Psoas muscle (tissue), 8 donors: ENCODE results near the gene PKD1L1. TPM values are rescaled to one million over a fixed set of nuclear protein-coding genes. Genes with fewer than 3 reads are reported as not detected.

Experiments
- ATAC-seq, 4 donors: fragments of 200-7000 bp; cut with Tn5 transposase; one replicate each; pipeline ENCODE4 v1.9.1; 2020; ENCODE audit warnings: moderate library complexity in 3 of 4, mild to moderate bottlenecking in 2 of 4
- DNase-seq, 2 donors: peaks; one replicate each; pipeline ENCODE4 v3.0.0-alpha.2; 2020
- H3K27ac ChIP-seq: fragments of 200-600 bp; one replicate; pipeline ENCODE4 v1.8.0; 2022
- H3K27me3 ChIP-seq, 3 donors: fragments of 200-600 bp in 1 of 3; one replicate each; pipeline versions ENCODE4 v1.6.1 to v1.8.0; 2013 to 2022; ENCODE audit warnings: low read length in 2 of 3, mild to moderate bottlenecking in 2 of 3, moderate library complexity in 1 of 3; ENCODE audit not compliant: insufficient read depth in 3 of 3
- H3K36me3 ChIP-seq, 2 donors: fragments of 200-600 bp in 1 of 2; one replicate each; pipeline versions ENCODE4 v1.6.1 to v1.8.0; 2013 to 2022; ENCODE audit warnings: low read depth in 1 of 2, mild to moderate bottlenecking in 1 of 2, moderate library complexity in 1 of 2; ENCODE audit not compliant: insufficient read depth in 1 of 2
- H3K4me1 ChIP-seq: fragments of 200-600 bp; one replicate; pipeline ENCODE4 v1.8.0; 2022
- H3K4me3 ChIP-seq: fragments of 200-600 bp; one replicate; pipeline ENCODE4 v1.8.0; 2022; ENCODE audit warnings: mild to moderate bottlenecking
- H3K9me3 ChIP-seq: fragments of 200-600 bp; one replicate; pipeline ENCODE4 v1.8.0; 2022
- WGBS, 3 donors: extraction: QIAGEN DNeasy Blood & Tissue Kit; methylation state at CpG; one replicate each; pipeline versions ENCODE4 v1.1.6 to v1.1.7; 2013; 5-methylcytosine and 5-hydroxymethylcytosine counted together
- intact Hi-C, 2 donors: fragments of 100-400 bp; cut with DNase I; formaldehyde crosslinking; loops; one replicate each; pipeline versions ENCODE4 v1.11.0 to v1.14.2; 2022
- polyA plus RNA-seq, 3 donors: library from polyadenylated mRNA; stranded (reverse); fragments of 200-250 nt; gene quantifications; one replicate each; pipeline ENCODE4 v1.2.3, GENCODE V29; 2013
- total RNA-seq, 4 donors: library from RNA; stranded (reverse); fragmentation: NEBNext Ultra II Directional in 2 of 4; extraction: Animal tissue kit (Norgen Biotek cat#: 25700) in 2 of 4; gene quantifications; one replicate each; pipeline versions ENCODE4 v1.2.1 to v1.2.4, GENCODE V29; 2021 to 2023
- TF ChIP-seq, protein P1 (sequence below): fragments of 200-600 bp; IDR thresholded peaks from one replicate; pipeline ENCODE4 v1.8.0; 2022; ENCODE audit warnings: antibody characterized with exemption
- donor health status: healthy with polysubstance abuse.
- donor health status: DM: no; HTN: no; CAD: no; lungs with moderate emphysema.
- donor health status: Bipolar disorder and iron deficiency.
- donor health status: healthy.
- donor health status: DM: yes; HTN: yes; CAD: no.
- donor health status: DM: no; HTN: no; CAD: no.
- donor health status: DM: no; HTN: no; CAD: no.
- donor health status: DM: yes; HTN: yes; CAD: no.

The PKD1L1 gene
- total and polyA plus RNA-seq, 7 donors, result 0.56 to 1.4 (median 0.79) TPM

DNA sequence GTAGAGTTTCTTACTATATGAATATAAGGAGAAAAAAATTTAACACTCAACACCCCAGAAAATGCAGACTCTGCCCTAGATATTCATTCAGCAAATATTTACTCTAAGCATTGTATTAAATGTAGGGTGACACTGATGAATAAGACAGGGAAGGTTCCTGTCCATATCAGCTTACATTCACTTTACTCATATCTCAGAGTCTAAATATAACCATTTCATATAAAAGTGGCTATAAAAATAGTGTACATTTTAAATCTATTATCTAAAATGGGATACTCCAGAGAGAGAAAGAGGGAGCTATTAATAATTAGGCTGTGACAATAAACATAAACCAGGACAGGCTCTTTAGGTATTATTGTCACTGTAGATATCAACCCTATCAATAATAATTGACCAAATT, 104.0 kb downstream of the PKD1L1 start:
- no peak overlapping the region for H3K27ac ChIP-seq
- ATAC-seq, result peak in 1 of 4 donors; percentile 28
- H3K4me1 ChIP-seq, result peaks cover 7% of the 10 kb centered on the region

DNA sequence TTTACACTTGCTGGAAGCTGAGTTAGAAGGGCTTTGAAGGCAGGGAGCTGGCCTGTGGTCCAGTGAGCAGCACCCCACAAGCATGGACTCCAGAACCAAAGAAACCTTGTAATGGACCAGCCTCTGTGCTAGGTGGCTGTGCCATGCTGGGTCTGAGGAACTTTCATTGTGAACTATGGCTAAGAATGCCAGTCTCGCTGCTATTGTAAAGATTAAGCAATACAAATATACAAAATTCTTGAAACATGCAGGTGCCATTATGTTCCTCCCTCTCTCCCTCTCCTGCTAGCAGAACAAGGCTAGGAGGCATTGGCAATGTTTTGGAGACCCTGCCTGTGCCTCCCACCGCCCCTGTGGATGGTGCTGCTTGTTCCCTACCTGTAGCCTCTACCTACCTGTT, 105.0 kb downstream of the PKD1L1 start:
- 90 to 98% (median 95%) methylated on average over 2 of the region's 2 CpGs for WGBS, 3 donors
- Histone ChIP-seq H3K4me1 (peaks cover 7% of the 10 kb centered on the region), H3K9me3 (no peaks in the 10 kb centered on the region), H3K27me3 (no peaks in the 10 kb centered on the region), H3K4me3 (no peak overlapping the region), H3K27ac (no peak overlapping the region), H3K36me3 (no peaks in the 10 kb centered on the region)
- no peak for ATAC-seq
- TF ChIP-seq, protein P1, sequence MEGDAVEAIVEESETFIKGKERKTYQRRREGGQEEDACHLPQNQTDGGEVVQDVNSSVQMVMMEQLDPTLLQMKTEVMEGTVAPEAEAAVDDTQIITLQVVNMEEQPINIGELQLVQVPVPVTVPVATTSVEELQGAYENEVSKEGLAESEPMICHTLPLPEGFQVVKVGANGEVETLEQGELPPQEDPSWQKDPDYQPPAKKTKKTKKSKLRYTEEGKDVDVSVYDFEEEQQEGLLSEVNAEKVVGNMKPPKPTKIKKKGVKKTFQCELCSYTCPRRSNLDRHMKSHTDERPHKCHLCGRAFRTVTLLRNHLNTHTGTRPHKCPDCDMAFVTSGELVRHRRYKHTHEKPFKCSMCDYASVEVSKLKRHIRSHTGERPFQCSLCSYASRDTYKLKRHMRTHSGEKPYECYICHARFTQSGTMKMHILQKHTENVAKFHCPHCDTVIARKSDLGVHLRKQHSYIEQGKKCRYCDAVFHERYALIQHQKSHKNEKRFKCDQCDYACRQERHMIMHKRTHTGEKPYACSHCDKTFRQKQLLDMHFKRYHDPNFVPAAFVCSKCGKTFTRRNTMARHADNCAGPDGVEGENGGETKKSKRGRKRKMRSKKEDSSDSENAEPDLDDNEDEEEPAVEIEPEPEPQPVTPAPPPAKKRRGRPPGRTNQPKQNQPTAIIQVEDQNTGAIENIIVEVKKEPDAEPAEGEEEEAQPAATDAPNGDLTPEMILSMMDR, result no peak
- no peak for DNase-seq
- intact Hi-C loops, result no loop called here

More for the DNA sequence above, 104.0 kb downstream of the PKD1L1 start:
- intact Hi-C loops, result no loop called here
- Histone ChIP-seq H3K27me3 (no peaks in the 10 kb centered on the region), H3K4me3 (no peak overlapping the region), H3K9me3 (no peaks in the 10 kb centered on the region), H3K36me3 (no peaks in the 10 kb centered on the region)
- TF ChIP-seq, protein P1, result no peak
- no peak for DNase-seq

DNA sequence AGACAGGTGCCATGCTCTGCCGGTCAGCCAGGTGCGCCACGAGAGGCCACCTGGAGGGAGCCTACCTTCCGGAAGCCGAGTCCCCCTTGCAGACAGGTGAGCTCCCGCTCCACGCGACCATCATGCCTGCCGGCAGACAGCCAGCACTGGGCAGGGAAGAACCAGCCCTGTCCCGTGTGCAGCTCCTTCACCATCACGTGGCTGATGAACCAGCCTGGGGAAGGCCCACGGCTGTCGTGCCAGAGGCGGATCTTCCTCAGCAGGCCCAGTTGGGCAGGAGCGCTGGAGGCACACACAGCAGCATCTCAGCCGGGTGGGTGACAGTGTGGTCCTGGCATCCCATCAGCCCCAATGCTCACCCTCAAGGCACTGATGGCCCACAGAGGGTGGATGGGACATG, 108.9 kb downstream of the PKD1L1 start:
- Histone ChIP-seq H3K4me3 (no peak overlapping the region), H3K9me3 (no peaks in the 10 kb centered on the region), H3K36me3 (peaks cover 0 to 5% of the 10 kb centered on the region in 2 donors), H3K4me1 (no peaks in the 10 kb centered on the region), H3K27ac (no peak overlapping the region), H3K27me3 (no peaks in the 10 kb centered on the region)
- DNase-seq (no peak), ATAC-seq (peak in 1 of 4 donors; percentile 16)
- intact Hi-C loops, result no loop called here
- TF ChIP-seq, protein P1, result no peak
- 92 to 95% (median 94%) methylated on average over 12 to 16 of the region's 16 CpGs for WGBS, 3 donors

DNA sequence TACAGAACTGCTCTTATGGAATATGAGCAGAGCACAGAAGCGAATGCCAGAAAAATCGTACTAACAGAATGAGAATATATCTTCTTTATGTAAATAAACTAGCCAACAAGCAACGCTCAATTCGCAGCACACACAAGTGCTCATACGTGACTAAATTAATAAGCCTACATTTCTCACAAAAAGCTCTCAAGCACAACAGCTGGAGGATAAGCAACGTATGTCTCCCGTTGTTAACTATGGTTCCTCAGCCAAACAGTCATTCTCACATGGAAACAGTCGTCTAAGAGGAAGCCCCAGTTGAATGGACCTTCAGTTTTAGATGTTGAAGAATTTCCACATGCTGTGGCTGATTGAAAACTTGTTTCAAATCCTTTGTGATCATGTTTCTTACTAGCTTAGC, 110.4 kb downstream of the PKD1L1 start:
- no peak overlapping the region for H3K27ac ChIP-seq
- 76 to 84% (median 80%) methylated on average over 8 of the region's 8 CpGs for WGBS, 3 donors

More for the DNA sequence above, 110.4 kb downstream of the PKD1L1 start:
- H3K9me3 ChIP-seq, result no peaks in the 10 kb centered on the region
- DNase-seq (no peak), ATAC-seq (no peak)
- TF ChIP-seq, protein P1, result no peak
- H3K4me1 ChIP-seq, result no peaks in the 10 kb centered on the region
- no peaks in the 10 kb centered on the region for H3K27me3 ChIP-seq
- intact Hi-C loops, result no loop called here
- H3K4me3 ChIP-seq, result no peak overlapping the region
- peaks cover 0 to 12% of the 10 kb centered on the region in 2 donors for H3K36me3 ChIP-seq
